NCI-H774 (cell line): ENCODE data around the gene HOMEZ.

Experiments used
- DNase-seq: peaks from one replicate; lab custom pipeline; 2025; lab: John Stamatoyannopoulos, UW

The HOMEZ gene

GRCh38 chr14:23307687-23308644, 22.0 kb upstream of the HOMEZ start:
- DNase-seq: no peak

GRCh38 chr14:23307146-23307530, 21.2 kb upstream of the HOMEZ start:
- DNase-seq: no peak

GRCh38 chr14:23306412-23307145, 20.6 kb upstream of the HOMEZ start, which contains the start of gene BCL2L2:
BCL2L2 (plus strand) TSS chr14:23306833; CDS start chr14:23307768, 935 bp downstream.
- DNase-seq: peak; percentile 85

- DNase-seq: peak; percentile 68
Measured at GRCh38 chr14:23302290-23303225, 16.6 kb upstream of the HOMEZ start, which contains the start of gene PPP1R3E. PPP1R3E (minus strand) TSS chr14:23302859; CDS start chr14:23302576, 283 bp downstream.

- no peak for DNase-seq
Measured at GRCh38 chr14:23301969-23302289, 16.0 kb upstream of the HOMEZ start.

DNA sequence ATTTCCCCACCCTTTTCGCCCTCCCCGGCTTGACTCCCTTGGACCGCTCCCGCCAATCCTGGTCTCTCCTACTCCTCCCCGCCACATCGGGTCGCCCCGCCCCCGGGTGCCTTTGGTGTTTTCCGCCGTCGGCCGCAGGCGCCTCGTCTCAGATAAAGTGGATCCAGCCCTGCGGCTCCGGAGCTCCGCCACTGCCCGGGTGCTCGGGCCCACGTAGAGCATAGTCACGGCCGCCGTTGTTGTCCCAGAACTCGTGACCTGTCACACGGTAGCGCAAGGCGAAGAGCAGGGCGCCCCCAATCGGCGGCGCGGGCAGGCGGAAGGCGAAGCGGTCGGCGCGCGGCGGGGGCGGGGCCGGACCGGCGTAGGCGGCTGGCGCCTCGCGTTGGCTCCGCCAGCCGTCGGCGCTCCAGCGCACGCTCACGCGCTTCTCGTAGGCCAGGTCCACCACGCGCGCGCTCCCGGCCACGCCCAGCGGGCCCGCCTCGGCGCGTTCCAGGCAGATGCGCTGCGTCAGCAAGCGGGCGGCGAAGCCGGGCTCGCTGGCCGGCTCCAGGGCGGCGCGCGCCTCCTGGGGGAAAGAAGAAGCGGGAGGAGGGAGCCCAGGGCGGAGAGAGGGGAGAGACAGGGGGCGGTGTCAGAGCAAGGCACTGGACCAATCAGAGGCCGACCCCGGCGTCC, 15.5 kb upstream of the HOMEZ start:
- DNase-seq: peak; percentile 99

DNA sequence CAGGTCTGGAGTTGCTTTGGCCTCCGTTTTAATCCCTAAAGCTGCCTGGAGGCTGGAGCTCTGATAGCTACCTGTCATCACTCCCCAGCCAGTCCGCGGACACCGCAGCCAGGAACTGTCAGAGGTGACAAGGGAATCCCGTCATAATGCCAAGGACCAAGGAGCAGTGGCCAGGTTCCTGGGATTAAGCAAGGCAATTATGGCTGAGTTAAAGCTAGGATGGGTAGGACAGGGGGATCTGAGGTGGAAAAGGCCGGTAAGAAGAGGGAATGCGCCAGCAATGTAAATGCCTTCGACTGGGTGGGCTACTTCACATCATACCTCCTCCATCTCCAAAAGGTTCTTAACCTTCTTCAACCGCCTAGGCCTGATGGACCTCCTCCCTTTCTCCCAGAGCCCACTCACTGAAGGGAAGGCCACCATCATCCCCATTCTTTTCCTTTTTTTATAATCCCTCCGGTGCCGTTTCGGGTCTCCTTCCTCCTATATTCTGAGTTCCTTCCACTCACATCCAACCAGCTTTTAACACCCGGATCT, 14.8 kb upstream of the HOMEZ start:
- no peak for DNase-seq

DNA sequence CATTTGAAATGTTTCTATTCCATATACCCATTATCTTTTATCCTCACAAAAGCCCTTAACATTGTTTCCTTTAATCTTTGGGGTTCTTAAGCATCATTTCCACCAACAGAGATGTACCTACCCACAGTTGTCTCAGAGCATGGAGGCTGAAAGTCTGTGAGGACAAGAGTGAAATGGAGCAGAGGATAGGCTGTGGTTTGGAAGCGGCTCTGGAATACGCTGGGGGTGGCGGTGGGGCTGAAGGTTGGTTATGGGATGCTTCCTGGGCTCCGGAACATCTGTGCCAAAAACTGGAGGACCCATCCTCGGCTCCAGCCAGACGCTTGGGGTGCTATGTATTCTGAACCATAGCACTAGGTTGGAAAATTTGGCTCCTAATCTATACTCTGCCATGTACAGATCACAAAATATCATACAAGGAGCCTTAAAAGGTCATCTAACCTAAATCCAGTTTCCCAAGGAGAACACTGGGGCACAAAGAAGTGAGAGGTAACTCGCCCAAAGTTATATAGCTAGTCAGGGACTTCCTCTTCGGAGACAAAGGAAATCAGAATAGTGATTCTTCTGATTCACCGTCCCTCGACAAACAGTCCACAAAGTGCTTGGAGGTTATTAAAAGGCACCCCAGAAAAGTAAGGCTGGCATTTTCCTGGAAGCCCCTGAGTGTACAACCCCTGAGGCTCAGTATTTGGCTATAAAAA, 14.2 kb upstream of the HOMEZ start:
- DNase-seq: no peak

DNA sequence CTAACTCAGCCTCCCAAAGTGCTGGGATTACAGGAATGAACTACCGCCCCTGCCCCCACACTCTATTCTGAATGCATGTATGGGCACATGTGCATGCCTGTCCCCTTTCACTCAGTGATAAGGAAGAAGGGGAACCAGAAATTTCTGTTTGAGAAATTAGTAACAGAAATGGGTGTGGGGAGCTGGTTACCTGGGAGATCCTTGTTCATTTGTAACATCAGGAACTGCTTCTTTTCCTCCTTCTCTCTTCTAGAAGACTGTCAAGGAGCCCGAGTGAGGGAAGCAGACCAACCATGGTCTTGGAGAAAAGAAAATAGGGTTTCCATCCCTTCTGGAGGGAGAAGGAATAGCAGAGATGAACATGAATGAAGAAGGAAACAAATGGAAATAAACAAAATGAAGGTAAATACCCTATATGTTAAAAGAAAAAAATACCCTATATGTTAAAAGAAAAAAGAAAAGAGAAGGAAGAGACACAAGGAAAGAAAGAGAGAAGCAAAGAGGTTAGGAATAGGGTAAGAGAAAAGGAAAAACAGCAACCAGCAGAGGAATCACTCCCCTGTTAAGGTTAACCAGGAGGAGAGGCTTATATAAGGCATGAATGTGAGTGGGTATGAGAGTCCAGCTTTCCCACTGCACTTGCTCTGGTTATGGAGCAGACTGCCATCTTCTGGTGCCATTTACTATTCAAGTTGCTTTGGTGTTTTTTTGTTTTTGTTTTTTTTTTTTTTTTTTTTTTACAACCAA, 13.5 kb upstream of the HOMEZ start:
- DNase-seq: no peak

DNA sequence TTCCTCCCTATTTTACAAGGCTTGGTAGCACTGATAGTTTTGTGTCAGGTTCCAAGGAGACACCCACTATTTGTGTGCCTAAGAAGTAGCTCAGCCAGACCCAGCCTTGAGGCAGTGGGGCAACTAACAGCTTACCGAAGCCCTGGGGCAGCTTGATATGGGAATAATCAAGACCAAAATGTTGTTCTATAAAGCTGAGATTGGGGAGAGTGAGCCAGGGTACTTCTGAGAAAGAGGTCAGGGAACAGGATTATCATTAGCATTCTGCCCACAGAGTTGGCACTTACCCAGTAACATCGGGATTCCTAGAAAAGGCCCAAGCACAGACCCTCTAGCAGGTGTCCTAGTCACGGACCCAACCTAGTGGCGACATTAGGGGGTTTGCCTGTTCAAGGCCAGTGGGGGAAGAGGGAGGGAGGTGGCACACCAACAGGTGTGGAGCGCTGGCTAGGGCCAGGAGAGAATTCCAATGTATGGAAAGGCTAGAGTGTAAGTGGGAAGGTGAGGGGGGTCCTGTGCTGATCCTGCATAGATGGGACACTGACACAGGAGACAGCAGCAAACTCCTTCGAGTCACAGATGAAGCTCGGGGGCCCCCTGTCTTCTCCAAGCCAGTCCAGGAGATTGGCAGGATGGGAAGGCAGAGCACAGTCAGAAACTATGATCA, 11.8 kb upstream of the HOMEZ start:
- DNase-seq: no peak

GRCh38 chr14:23297096-23297495, 11.2 kb upstream of the HOMEZ start:
- no peak for DNase-seq

- no peak for DNase-seq
Measured at GRCh38 chr14:23296012-23296777, 10.3 kb upstream of the HOMEZ start.

- DNase-seq: peak; percentile 52
Measured at GRCh38 chr14:23294734-23295561, 9.0 kb upstream of the HOMEZ start.

DNA sequence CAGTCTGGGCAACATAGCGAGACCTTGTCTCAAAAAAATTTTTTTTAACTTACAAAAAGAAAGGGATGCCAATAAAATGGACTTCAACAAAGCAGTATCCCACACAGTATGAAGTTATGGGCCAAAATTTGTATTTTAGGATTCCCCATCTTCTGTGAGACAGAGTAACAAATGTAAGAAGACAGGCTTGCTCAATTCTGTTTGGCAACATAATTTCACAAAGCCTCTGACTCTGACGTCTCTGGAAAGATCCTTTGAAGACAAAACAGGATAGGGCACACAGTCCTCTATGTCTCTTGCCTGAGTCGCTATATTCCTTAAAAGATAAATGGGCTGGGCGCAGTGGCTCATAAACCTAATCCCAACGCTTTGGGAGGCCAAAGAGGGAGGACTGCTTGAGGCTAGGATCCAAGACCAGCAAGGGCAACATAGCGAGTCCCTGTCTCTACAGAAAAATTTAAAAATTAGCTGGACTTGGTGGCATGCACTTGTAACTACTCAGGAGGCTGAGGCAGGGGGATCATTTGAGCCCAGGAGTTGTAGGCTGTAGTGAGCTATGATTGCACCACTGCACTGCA, 1.1 kb upstream of the HOMEZ start:
- DNase-seq: no peak

- DNase-seq: no peak
Measured at GRCh38 chr14:23285530-23286019, 357 bp downstream of the HOMEZ start.

- no peak for DNase-seq
Measured at GRCh38 chr14:23284654-23285529, 1.0 kb downstream of the HOMEZ start.
